Activated CD4-positive, alpha-beta memory T cell treated with anti-CD3 and anti-CD28 coated beads for 36 hours (primary cell): ENCODE results near the gene DHX29. TPM values are rescaled to one million over a fixed set of nuclear protein-coding genes. Genes with fewer than 3 reads are reported as not detected.
A peak's percentile ranks its signal among the peaks of the same experiment; 100 is the strongest.
"Not testable (repeated sequence)": the region's sequence is repeated elsewhere in the genome, so short reads cannot be mapped to it uniquely, and the experiment has no call there.

Source experiments
- CTCF ChIA-PET: fragments of 350-600 bp; sonication (Branson Sonifier 250); formaldehyde crosslinking; loops from one replicate; lab custom pipeline; 2021; ENCODE audit warnings: antibody characterized with exemption, inconsistent platforms; lab: Charles Lee
- POLR2A ChIA-PET: fragments of 350-600 bp; sonication (Branson Sonifier 250); formaldehyde crosslinking; loops from one replicate; lab custom pipeline; 2021; ENCODE audit warnings: antibody characterized with exemption; lab: Charles Lee
- DNase-seq: peaks from one replicate; pipeline ENCODE4 v3.0.0-alpha.2; 2020
- H3K27ac Mint-ChIP-seq: one replicate; pipeline ENCODE4 v1.8.0; 2021; ENCODE audit warnings: mixed read lengths
- H3K27me3 Mint-ChIP-seq: one replicate; pipeline ENCODE4 v1.8.0; 2021; ENCODE audit warnings: mixed read lengths
- H3K36me3 Mint-ChIP-seq: one replicate; pipeline ENCODE4 v1.8.0; 2021; ENCODE audit warnings: mixed read lengths
- H3K4me1 Mint-ChIP-seq: one replicate; pipeline ENCODE4 v1.8.0; 2021; ENCODE audit warnings: low read depth, mixed read lengths
- H3K4me3 Mint-ChIP-seq: one replicate; pipeline ENCODE4 v1.8.0; 2021; ENCODE audit warnings: mild to moderate bottlenecking, mixed read lengths
- H3K9me3 Mint-ChIP-seq: one replicate; pipeline ENCODE4 v1.8.0; 2021; ENCODE audit warnings: mixed read lengths
- intact Hi-C: fragments of 100-400 bp; cut with micrococcal nuclease; formaldehyde crosslinking; loops from one replicate; pipeline ENCODE4 v1.15.1; 2023
- total RNA-seq, 2 experiments: library from RNA; stranded (reverse); gene quantifications; one replicate each; pipeline ENCODE4 v1.2.3, GENCODE V29; 2021

DHX29 gene
- total RNA-seq, 2 experiments from 2014 or later = 11.5 to 11.8 TPM

DNA sequence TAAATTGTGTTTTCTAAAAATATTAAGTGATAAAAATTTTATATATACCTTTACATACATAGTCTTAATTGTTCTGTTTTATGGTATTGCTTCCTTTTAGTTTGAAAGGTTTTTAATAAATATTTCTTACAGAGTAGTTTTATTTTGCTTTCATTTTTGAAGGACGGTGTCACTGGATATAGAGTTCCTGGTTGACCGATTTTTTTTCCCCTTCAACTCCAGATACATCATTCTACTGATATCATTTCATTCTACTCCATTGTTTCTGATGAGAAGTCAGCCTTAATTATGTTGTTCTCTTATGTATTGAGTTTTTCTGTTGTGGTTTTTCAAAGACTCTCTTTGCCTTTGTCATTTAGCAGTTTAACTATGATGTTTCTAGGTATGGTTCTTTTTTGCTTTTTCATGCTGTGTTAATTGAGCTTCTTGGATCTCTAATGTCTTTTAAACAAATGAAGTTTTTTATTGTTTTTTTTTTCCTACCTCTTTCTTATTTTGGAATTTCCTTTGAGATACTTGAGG, 30.7 kb upstream of the DHX29 start:
- intact Hi-C loops = loop anchor here (1.0 to 5.0 kb wide), 2 partner anchors 30 to 104 kb away; no protein-coding TSS in a partner anchor
- Mint-ChIP-seq H3K27me3 (no peaks in the 10 kb centered on the region), H3K36me3 (peaks cover 17% of the 10 kb centered on the region), H3K9me3 (no peaks in the 10 kb centered on the region), H3K4me3 (peak overlapping the region; percentile 31), H3K27ac (peak overlapping the region; percentile 56), H3K4me1 (peaks cover 21% of the 10 kb centered on the region)
- ChIA-PET CTCF (no interaction called here), POLR2A (interaction anchor here (1.6 kb wide), 1 partner anchor 30 kb away, joined by 4 read pairs; the partner anchor contains the start of genes DHX29 and MTREX)
- no peak for DNase-seq

DNA sequence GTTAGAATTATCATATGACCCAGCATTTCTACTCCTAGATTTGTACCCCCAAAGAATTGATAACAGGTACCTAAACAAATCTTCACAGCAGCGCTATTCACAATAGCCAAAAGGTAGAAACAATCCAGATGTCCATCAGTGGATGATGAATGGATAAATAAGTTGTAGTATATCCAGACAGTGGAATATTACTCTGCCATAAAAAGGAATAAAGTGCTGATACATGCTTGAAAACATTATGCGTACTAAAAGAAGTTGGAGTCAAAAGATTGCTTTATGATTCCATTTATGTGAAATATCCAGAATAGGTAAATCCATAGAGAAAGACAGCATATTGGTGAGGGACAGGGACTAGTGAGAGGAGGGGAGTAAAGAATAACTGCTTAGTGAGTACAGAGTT, 26.3 kb upstream of the DHX29 start:
- Mint-ChIP-seq H3K27me3 (no peaks in the 10 kb centered on the region), H3K9me3 (no peaks in the 10 kb centered on the region), H3K4me1 (peaks cover 29% of the 10 kb centered on the region), H3K36me3 (peaks cover 36% of the 10 kb centered on the region), H3K4me3 (no peak overlapping the region), H3K27ac (no peak overlapping the region)
- ChIA-PET CTCF (no interaction called here), POLR2A (no interaction called here)
- intact Hi-C loops = loop anchor here (2.0 kb wide), 1 partner anchor 35 kb away; no protein-coding TSS in a partner anchor
- DNase-seq = no peak

DNA sequence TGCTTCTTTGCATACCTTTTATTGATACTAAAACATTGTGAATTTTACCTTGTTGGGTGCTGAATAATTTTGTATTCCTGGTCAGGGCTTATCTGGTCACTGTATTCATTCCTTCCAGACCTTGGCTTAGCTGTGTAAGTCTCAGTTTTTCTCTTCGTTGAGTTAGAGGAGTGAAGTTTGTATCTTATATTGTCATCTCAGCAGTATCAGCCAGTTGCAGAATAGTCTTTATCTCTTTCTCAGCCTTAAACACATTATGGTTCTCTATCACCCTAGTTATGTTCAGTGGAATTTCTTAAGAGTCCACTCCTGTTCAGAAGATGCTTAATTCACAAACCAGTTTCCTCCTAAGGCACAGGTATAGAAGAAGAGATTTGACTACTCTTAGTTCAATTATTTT, 25.5 kb upstream of the DHX29 start:
- DNase-seq = no peak
- ChIA-PET CTCF (no interaction called here), POLR2A (no interaction called here)
- Mint-ChIP-seq H3K27me3 (no peaks in the 10 kb centered on the region), H3K27ac (no peak overlapping the region), H3K36me3 (peaks cover 40% of the 10 kb centered on the region), H3K9me3 (no peaks in the 10 kb centered on the region), H3K4me1 (peaks cover 21% of the 10 kb centered on the region), H3K4me3 (no peak overlapping the region)
- intact Hi-C loops = loop anchor here (2.0 kb wide), 1 partner anchor 36 kb away; no protein-coding TSS in a partner anchor

DNA sequence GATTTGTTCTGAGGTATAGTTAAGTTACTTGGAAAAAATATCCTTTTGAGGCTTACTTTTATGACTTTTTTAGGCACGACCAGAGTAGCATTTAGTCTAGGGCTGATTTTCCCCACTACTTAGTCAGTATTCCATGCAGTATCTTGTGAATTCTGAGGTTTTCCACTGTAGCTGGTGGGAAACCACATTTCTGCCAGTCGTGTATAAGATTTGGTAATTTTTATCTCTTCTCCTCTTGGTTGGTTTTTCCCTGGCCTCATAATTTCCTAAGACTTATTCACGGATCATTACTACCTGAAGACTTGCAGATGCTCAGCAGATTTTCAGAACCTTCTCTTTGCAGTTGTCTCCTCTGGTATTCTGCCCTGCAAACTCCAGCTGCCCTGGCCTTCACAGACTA, 23.8 kb upstream of the DHX29 start:
- no peak overlapping the region for H3K4me3 Mint-ChIP-seq
- no peaks in the 10 kb centered on the region for H3K27me3 Mint-ChIP-seq
- no peak for DNase-seq
- POLR2A ChIA-PET = no interaction called here
- peaks cover 27% of the 10 kb centered on the region for H3K4me1 Mint-ChIP-seq
- no peaks in the 10 kb centered on the region for H3K9me3 Mint-ChIP-seq
- CTCF ChIA-PET = no interaction called here
- intact Hi-C loops = no loop called here
- H3K27ac Mint-ChIP-seq = no peak overlapping the region
- H3K36me3 Mint-ChIP-seq = peaks cover 44% of the 10 kb centered on the region

DNA sequence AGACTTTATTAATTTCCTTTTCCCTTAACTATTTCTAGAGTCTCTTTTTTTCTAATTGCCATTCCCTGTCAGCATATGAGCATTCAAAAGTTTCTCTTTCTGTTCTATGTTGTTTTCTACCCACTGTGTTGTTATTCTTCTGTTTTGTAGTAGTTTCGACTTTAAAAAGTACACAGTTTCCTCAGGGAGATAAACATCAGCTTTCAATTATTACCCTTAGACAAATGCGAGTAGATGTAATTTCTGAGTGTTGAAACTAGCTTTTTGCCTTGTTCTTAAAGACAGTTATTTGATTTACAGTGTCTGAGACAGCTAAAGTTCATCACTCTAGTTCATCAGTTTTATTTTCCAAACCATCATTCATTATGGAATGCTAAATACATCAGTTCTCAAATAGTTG, 19.8 kb upstream of the DHX29 start:
- ChIA-PET CTCF (no interaction called here), POLR2A (no interaction called here)
- Mint-ChIP-seq H3K36me3 (peaks cover 33% of the 10 kb centered on the region), H3K4me3 (no peak overlapping the region), H3K4me1 (peaks cover 30% of the 10 kb centered on the region), H3K27ac (no peak overlapping the region), H3K27me3 (no peaks in the 10 kb centered on the region), H3K9me3 (no peaks in the 10 kb centered on the region)
- intact Hi-C loops = no loop called here
- no peak for DNase-seq

- no peak for DNase-seq
- Mint-ChIP-seq H3K27ac (no peak overlapping the region), H3K4me3 (no peak overlapping the region), H3K36me3 (peaks cover 25% of the 10 kb centered on the region), H3K9me3 (no peaks in the 10 kb centered on the region), H3K4me1 (peaks cover 29% of the 10 kb centered on the region), H3K27me3 (no peaks in the 10 kb centered on the region)
- POLR2A ChIA-PET = no interaction called here
- CTCF ChIA-PET = interaction anchor here (1.0 to 1.4 kb wide), 2 partner anchors 20 to 366 kb away, joined by 3 to 5 read pairs; no protein-coding TSS in a partner anchor
- intact Hi-C loops = loop anchor here (1.0 kb wide), 1 partner anchor 369 kb away; no protein-coding TSS in a partner anchor
These were observed 18.1 kb upstream of the DHX29 start for GRCh38 chr5:55325621-55326020.

DNA sequence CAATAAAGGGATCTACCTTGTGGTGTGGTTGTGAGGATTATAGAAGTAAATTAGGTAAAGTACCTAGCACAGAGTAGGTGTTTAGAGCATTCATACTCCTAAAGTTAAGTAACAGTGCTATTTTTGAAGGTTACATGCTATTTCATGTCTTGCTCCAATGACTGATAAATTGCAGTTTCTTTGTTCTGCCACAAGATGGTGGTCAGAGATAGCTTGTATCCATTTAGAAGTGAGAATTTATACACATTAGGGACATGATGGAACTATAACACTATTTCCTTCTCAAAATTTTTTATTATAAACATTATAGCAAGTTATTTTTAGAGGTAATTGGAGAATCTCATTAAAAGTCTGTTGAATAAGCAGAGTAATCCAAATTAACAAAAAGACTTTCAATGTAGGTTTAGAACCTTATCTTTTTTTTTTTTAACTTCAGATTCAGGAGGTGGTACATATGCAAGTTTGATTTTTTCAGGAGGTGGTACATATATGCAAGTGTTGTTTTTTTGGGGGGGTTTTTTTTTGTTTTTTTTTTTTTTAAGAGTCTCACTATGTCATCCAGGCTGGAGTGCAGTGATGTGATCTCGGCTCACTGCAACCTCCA, 17.4 kb upstream of the DHX29 start:
- H3K27me3 Mint-ChIP-seq = no peaks in the 10 kb centered on the region
- POLR2A ChIA-PET = no interaction called here
- H3K27ac Mint-ChIP-seq = no peak overlapping the region
- H3K4me1 Mint-ChIP-seq = peaks cover 24% of the 10 kb centered on the region
- intact Hi-C loops = loop anchor here (1.0 kb wide), 1 partner anchor 369 kb away; no protein-coding TSS in a partner anchor
- no peaks in the 10 kb centered on the region for H3K9me3 Mint-ChIP-seq
- no peak overlapping the region for H3K4me3 Mint-ChIP-seq
- peaks cover 20% of the 10 kb centered on the region for H3K36me3 Mint-ChIP-seq
- DNase-seq = no peak
- CTCF ChIA-PET = interaction anchor here (0.6 to 1.4 kb wide), 3 partner anchors 18 to 501 kb away, joined by 3 to 5 read pairs (median 4); no protein-coding TSS in a partner anchor

- H3K27ac Mint-ChIP-seq = no peak overlapping the region
- CTCF ChIA-PET = no interaction called here
- no peaks in the 10 kb centered on the region for H3K9me3 Mint-ChIP-seq
- no peaks in the 10 kb centered on the region for H3K27me3 Mint-ChIP-seq
- H3K4me3 Mint-ChIP-seq = no peak overlapping the region
- POLR2A ChIA-PET = no interaction called here
- H3K36me3 Mint-ChIP-seq = peaks cover 13% of the 10 kb centered on the region
- no peak for DNase-seq
- intact Hi-C loops = no loop called here
- H3K4me1 Mint-ChIP-seq = peaks cover 23% of the 10 kb centered on the region
These were observed 16.5 kb upstream of the DHX29 start for GRCh38 chr5:55324006-55324405.

DNA sequence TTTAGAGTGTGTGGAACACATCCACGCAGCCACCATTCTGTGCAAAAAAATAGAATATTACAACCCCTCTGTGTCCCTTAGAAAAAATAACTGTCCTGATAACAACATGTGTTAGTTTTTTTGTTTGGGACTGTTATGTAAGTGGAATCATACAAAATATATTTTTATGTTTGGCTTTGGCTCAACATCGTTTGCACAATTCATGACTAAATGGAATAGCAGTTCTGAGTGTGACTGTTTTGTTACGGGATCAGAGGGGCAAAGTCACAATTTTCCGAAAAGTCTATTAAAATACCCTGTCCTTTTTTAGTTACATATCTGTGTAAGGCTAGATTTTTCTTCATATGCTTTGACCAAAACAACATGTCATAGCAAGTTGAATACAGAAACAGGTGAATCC, 13.1 kb upstream of the DHX29 start:
- peaks cover 18% of the 10 kb centered on the region for H3K9me3 Mint-ChIP-seq
- intact Hi-C loops = no loop called here
- peaks cover 25% of the 10 kb centered on the region for H3K4me1 Mint-ChIP-seq
- peaks cover 22% of the 10 kb centered on the region for H3K36me3 Mint-ChIP-seq
- no peak overlapping the region for H3K4me3 Mint-ChIP-seq
- DNase-seq = no peak
- ChIA-PET CTCF (interaction anchor here (0.9 to 1.2 kb wide), 2 partner anchors 12 to 371 kb away, joined by 3 to 4 read pairs; no protein-coding TSS in a partner anchor), POLR2A (no interaction called here)
- no peaks in the 10 kb centered on the region for H3K27me3 Mint-ChIP-seq
- no peak overlapping the region for H3K27ac Mint-ChIP-seq

DNA sequence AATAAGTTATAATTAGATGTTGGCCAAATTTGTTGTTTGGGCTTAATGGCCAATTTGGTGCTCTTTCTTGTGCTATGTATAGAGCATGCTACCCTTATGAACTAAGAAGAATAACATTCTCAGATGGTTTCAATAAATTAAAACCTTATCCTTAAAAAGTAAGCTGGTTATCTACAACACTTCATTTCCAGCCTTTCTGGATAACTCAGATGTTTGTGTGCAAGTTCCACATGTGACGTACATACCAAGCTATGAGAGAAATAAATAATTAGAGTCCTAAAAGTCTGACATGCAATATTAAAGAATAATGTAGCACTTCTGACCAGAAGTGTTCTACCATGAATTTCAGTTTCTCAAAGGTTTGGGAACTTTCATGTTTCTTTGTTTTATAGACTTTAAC, 12.0 kb upstream of the DHX29 start:
- Mint-ChIP-seq H3K36me3 (peaks cover 20% of the 10 kb centered on the region), H3K4me1 (peaks cover 28% of the 10 kb centered on the region), H3K27me3 (no peaks in the 10 kb centered on the region), H3K4me3 (no peak overlapping the region), H3K27ac (no peak overlapping the region), H3K9me3 (peaks cover 18% of the 10 kb centered on the region)
- no peak for DNase-seq
- CTCF ChIA-PET = interaction anchor here (0.7 to 1.2 kb wide), 2 partner anchors 9 to 11 kb away, joined by 3 to 4 read pairs; no protein-coding TSS in a partner anchor
- intact Hi-C loops = no loop called here
- POLR2A ChIA-PET = no interaction called here

- DNase-seq, intact Hi-C loops, H3K27ac Mint-ChIP-seq, CTCF ChIA-PET, H3K4me3 Mint-ChIP-seq, H3K27me3 Mint-ChIP-seq: not testable (repeated sequence)
- H3K9me3 Mint-ChIP-seq = peaks cover 18% of the 10 kb centered on the region
- peaks cover 20% of the 10 kb centered on the region for H3K36me3 Mint-ChIP-seq
- peaks cover 37% of the 10 kb centered on the region for H3K4me1 Mint-ChIP-seq
- POLR2A ChIA-PET = interaction anchor here (0.6 kb wide), 1 partner anchor 11 kb away, joined by 3 read pairs; the partner anchor contains the start of gene DHX29
These were observed 10.7 kb upstream of the DHX29 start for GRCh38 chr5:55318237-55318636.

GRCh38 chr5:55316837-55317236, 9.3 kb upstream of the DHX29 start:
- POLR2A ChIA-PET = no interaction called here
- H3K36me3 Mint-ChIP-seq = peaks cover 20% of the 10 kb centered on the region

More at GRCh38 chr5:55316837-55317236, 9.3 kb upstream of the DHX29 start:
- Mint-ChIP-seq H3K4me3 (no peak overlapping the region), H3K9me3 (peaks cover 18% of the 10 kb centered on the region), H3K27me3 (no peaks in the 10 kb centered on the region), H3K4me1 (peaks cover 46% of the 10 kb centered on the region), H3K27ac (no peak overlapping the region)
- intact Hi-C loops = no loop called here
- no peak for DNase-seq
- CTCF ChIA-PET = interaction anchor here (1.1 kb wide), 1 partner anchor 9 kb away, joined by 3 read pairs; the partner anchor contains the start of genes DHX29 and MTREX
